ENCODE results near the gene PIK3R6. TPM values are rescaled to one million over a fixed set of nuclear protein-coding genes. Genes with fewer than 3 reads are reported as not detected.

PIK3R6 gene
- total and polyA plus RNA-seq, 2 of the 13 experiments (the other 11 are each of a cell fraction or from before 2014, with no cell fraction given) = not detected

GRCh38 chr17:8896641-8897635 lies 29.5 kb upstream of the PIK3R6 start (continued):
- TF ChIP-seq HIC2 (CRISPR knock-in tag; IDR thresholded peaks at IDR 0.05; ENCODE audit: low read depth) (no peak), E2F2 (CRISPR knock-in tag; IDR thresholded peaks at IDR 0.05; ENCODE audit: borderline replicate concordance) (no peak), ZSCAN21 (CRISPR knock-in tag; IDR thresholded peaks at IDR 0.05; ENCODE audit: borderline replicate concordance) (no peak), KLF9 (CRISPR knock-in tag; IDR thresholded peaks at IDR 0.05; ENCODE audit: low read depth) (no peak), ZNF788 (CRISPR knock-in tag; IDR thresholded peaks at IDR 0.05; ENCODE audit: borderline replicate concordance) (no peak)

GRCh38 chr17:8896087-8896486 lies 28.6 kb upstream of the PIK3R6 start:
- H3K4me2 ChIP-seq (ENCODE audit: low read depth, low read length) = no peak overlapping the region
- no peaks in the 10 kb centered on the region for H3K9me3 ChIP-seq (ENCODE audit: low read length)
- no peak overlapping the region for H3K4me3 ChIP-seq (replicated peaks in 1 of 3; ENCODE audit: insufficient read depth in 1 of 3, low read depth in 2 of 3, low read length in 3 of 3)
- H3K27ac ChIP-seq (ENCODE audit: extremely low read length, insufficient read depth, low read length) = no peak overlapping the region
- no peak for TF ChIP-seq BCL3 (CRISPR knock-in tag; IDR thresholded peaks at IDR 0.05)
- no peak for TF ChIP-seq MIER3 (CRISPR knock-in tag; IDR thresholded peaks at IDR 0.05; ENCODE audit: borderline replicate concordance)
- no peak for TF ChIP-seq SRSF9 (IDR thresholded peaks at IDR 0.05; ENCODE audit: borderline replicate concordance, insufficient read depth, low read depth, low read length, poor library complexity, severe bottlenecking)
- TF ChIP-seq JUND (CRISPR knock-in tag; IDR thresholded peaks at IDR 0.05) = no peak
- TF ChIP-seq NBN (conservative IDR thresholded peaks at IDR 0.05) = no peak
- ChIA-PET POLR2A (no interaction called here), CTCF (ENCODE audit: low intra/inter-chr PET ratio, low total read pairs) (no interaction called here)
- no peaks in the 10 kb centered on the region for H3K36me3 ChIP-seq (replicated peaks in 1 of 2; ENCODE audit: control insufficient read depth in 1 of 2, insufficient read depth in 2 of 2, low read length in 2 of 2)
- no peaks in the 10 kb centered on the region for H3K79me2 ChIP-seq (ENCODE audit: insufficient read depth, low read length)
- no peaks in the 10 kb centered on the region for H3K4me1 ChIP-seq (ENCODE audit: insufficient read depth, low read length)
- H3K9ac ChIP-seq (ENCODE audit: insufficient read depth, low read depth, low read length) = no peak overlapping the region
- no peaks in the 10 kb centered on the region for H4K20me1 ChIP-seq (ENCODE audit: insufficient read depth, low read length)
- no peak for DNase-seq (ENCODE audit: low spot score)
- FAIRE-seq = no peak
- ATAC-seq = no peak
- 0% methylated on average over 3 of the region's 3 CpGs for WGBS (ENCODE audit: low lambda C conversion rate)
- in situ Hi-C loops (cut with HindIII; ENCODE audit: extremely low pct_ligation_motif_present, low pct_unique_long_range_greater_than_20kb) (loop anchor here (5.0 kb wide), 1 partner anchor 99 kb away; the partner anchor contains the start of gene MFSD6L), intact Hi-C loops (cut with micrococcal nuclease; ENCODE audit: unreplicated experiment) (loop anchor here (5.0 kb wide), 1 partner anchor 94 kb away; no protein-coding TSS in a partner anchor)
- H2AFZ ChIP-seq (ENCODE audit: low read length) = no peak overlapping the region
- peaks cover 9 to 69% of the 10 kb centered on the region in 2 experiments; a peak in 4 of 5 replicates for H3K27me3 ChIP-seq (ENCODE audit: control insufficient read depth in 1 of 2, insufficient read depth in 2 of 2, low read length in 2 of 2)
- BruUV-seq (replicated peaks) = no TSS peak

All from HepG2 (cell line).